HepG2 (cell line): Measurements from ENCODE around the gene VWCE. TPM values are rescaled to one million over a fixed set of nuclear protein-coding genes. Genes with fewer than 3 reads are reported as not detected.

Source experiments
- AGO2 ChIP-seq: fragments of 200-400 bp; formaldehyde crosslinking; optimal IDR thresholded peaks from 2 replicates; pipeline ENCODE3; 2017; ENCODE audit warnings: mild to moderate bottlenecking, low read depth, low read length, moderate library complexity
- ASH2L ChIP-seq: fragments of 300-600, 200-600 bp; sonication (generic); IDR thresholded peaks from 2 replicates; pipeline ENCODE4 v1.7.0; 2017; ENCODE audit warnings: low read depth, mild to moderate bottlenecking, moderate library complexity, mixed read lengths, low read length; ENCODE audit not compliant: insufficient read length
- BATF2 ChIP-seq: sonication (generic); formaldehyde crosslinking; IDR thresholded peaks from 2 replicates; pipeline ENCODE4 v1.8.0; 2022; ENCODE audit warnings: mild to moderate bottlenecking, missing genetic modification reagents, moderate library complexity
- DPF2 ChIP-seq: sonication (generic); formaldehyde crosslinking; IDR thresholded peaks from 2 replicates; pipeline ENCODE4 v1.4.0; 2020; ENCODE audit warnings: mild to moderate bottlenecking, low read depth, missing genetic modification reagents, borderline replicate concordance
- FIP1L1 ChIP-seq: fragments of 200-400 bp; formaldehyde crosslinking; IDR thresholded peaks from 2 replicates; pipeline ENCODE4 v1.6.1; 2018; ENCODE audit warnings: low read depth, mild to moderate bottlenecking, low read length, moderate library complexity, borderline replicate concordance; ENCODE audit not compliant: insufficient read depth
- FOSL1 ChIP-seq: sonication (generic); formaldehyde crosslinking; IDR thresholded peaks from 2 replicates; pipeline ENCODE4 v1.9.0; 2021; ENCODE audit warnings: missing genetic modification reagents, borderline replicate concordance
- FOSL2 ChIP-seq: sonication (generic); formaldehyde crosslinking; IDR thresholded peaks from 2 replicates; pipeline ENCODE4 v1.4.0; 2020; ENCODE audit warnings: missing genetic modification reagents
- HDAC1 ChIP-seq: sonication (generic); formaldehyde crosslinking; IDR thresholded peaks from 2 replicates; pipeline ENCODE4 v1.5.1; 2020; ENCODE audit warnings: mild to moderate bottlenecking, missing genetic modification reagents
- HMG20A ChIP-seq: IDR thresholded peaks from 2 replicates; pipeline ENCODE4 v1.6.1; 2016; ENCODE audit warnings: borderline replicate concordance
- KLF12 ChIP-seq: sonication (generic); formaldehyde crosslinking; IDR thresholded peaks from 2 replicates; pipeline ENCODE4 v1.4.0; 2020; ENCODE audit warnings: missing genetic modification reagents, borderline replicate concordance
- LBX2 ChIP-seq: sonication (generic); formaldehyde crosslinking; IDR thresholded peaks from 2 replicates; pipeline ENCODE4 v1.5.0; 2020; ENCODE audit warnings: missing genetic modification reagents, mild to moderate bottlenecking, borderline replicate concordance
- MAF1 ChIP-seq: sonication (generic); formaldehyde crosslinking; IDR thresholded peaks from 2 replicates; pipeline ENCODE4 v1.5.0; 2020; ENCODE audit warnings: missing genetic modification reagents, borderline replicate concordance
- NR1H2 ChIP-seq: sonication (generic); formaldehyde crosslinking; IDR thresholded peaks from 2 replicates; pipeline ENCODE4 v1.8.1; 2022; ENCODE audit warnings: low read depth, missing genetic modification reagents, borderline replicate concordance
- NR2C2 ChIP-seq: sonication (generic); formaldehyde crosslinking; IDR thresholded peaks from 2 replicates; pipeline ENCODE4 v1.4.0; 2020; ENCODE audit warnings: missing genetic modification reagents, mild to moderate bottlenecking, moderate library complexity, borderline replicate concordance
- RARA ChIP-seq: IDR thresholded peaks from 2 replicates; pipeline ENCODE4 v1.6.1; 2016; ENCODE audit warnings: missing genetic modification reagents, missing compliant biosample characterization
- RCOR2 ChIP-seq: IDR thresholded peaks from 2 replicates; pipeline ENCODE4 v1.6.1; 2016; ENCODE audit warnings: missing biosample characterization, missing genetic modification reagents
- SNAPC5 ChIP-seq: sonication (generic); formaldehyde crosslinking; IDR thresholded peaks from 2 replicates; pipeline ENCODE4 v1.8.1; 2023; ENCODE audit warnings: mild to moderate bottlenecking, missing genetic modification reagents, borderline replicate concordance
- TAF1 ChIP-seq: sonication (generic); formaldehyde crosslinking; IDR thresholded peaks from 2 replicates; pipeline ENCODE4 v1.4.0; 2020; ENCODE audit warnings: missing genetic modification reagents
- TBX2 ChIP-seq: sonication (generic); formaldehyde crosslinking; IDR thresholded peaks from 2 replicates; pipeline ENCODE4 v1.5.0; 2020; ENCODE audit warnings: missing genetic modification reagents, mild to moderate bottlenecking, borderline replicate concordance
- TBX3 ChIP-seq: fragments of 450-650 bp; IDR thresholded peaks from 2 replicates; pipeline ENCODE4 v1.6.1; 2017; ENCODE audit warnings: antibody characterized with exemption, mild to moderate bottlenecking, inconsistent platforms, borderline replicate concordance
- TCF12 ChIP-seq, 2 experiments: fragments of 450-650 bp in 1 of 2; sonication (generic) in 1 of 2; formaldehyde crosslinking in 1 of 2; IDR thresholded peaks; 2 replicates each; pipeline versions ENCODE4 v1.6.1 to v1.8.0; 2017 to 2022; ENCODE audit warnings: antibody characterized with exemption in 1 of 2, mild to moderate bottlenecking in 1 of 2, missing genetic modification reagents in 1 of 2, moderate library complexity in 1 of 2
- ZFP1 ChIP-seq: IDR thresholded peaks from 2 replicates; pipeline ENCODE4 v1.6.1; 2016
- ZMYM2 ChIP-seq: sonication (generic); formaldehyde crosslinking; IDR thresholded peaks from 2 replicates; pipeline ENCODE4 v1.8.0; 2022; ENCODE audit warnings: mild to moderate bottlenecking, missing genetic modification reagents
- ZNF3 ChIP-seq: IDR thresholded peaks from 2 replicates; pipeline ENCODE4 v1.7.0; 2017; ENCODE audit warnings: inconsistent platforms
- ZNF530 ChIP-seq: sonication (generic); formaldehyde crosslinking; IDR thresholded peaks from 2 replicates; pipeline ENCODE4 v1.5.0; 2020; ENCODE audit warnings: low read depth, mild to moderate bottlenecking, missing genetic modification reagents
- ZNF572 ChIP-seq: sonication (generic); formaldehyde crosslinking; IDR thresholded peaks from 2 replicates; pipeline ENCODE4 v1.5.1; 2020; ENCODE audit warnings: mild to moderate bottlenecking, missing genetic modification reagents
- ZNF605 ChIP-seq: sonication (generic); formaldehyde crosslinking; IDR thresholded peaks from 2 replicates; pipeline ENCODE4 v1.8.0; 2022; ENCODE audit warnings: mild to moderate bottlenecking, missing genetic modification reagents
- ZNF720 ChIP-seq: sonication (generic); formaldehyde crosslinking; IDR thresholded peaks from 2 replicates; pipeline ENCODE4 v1.4.0; 2020; ENCODE audit warnings: missing genetic modification reagents
- polyA plus RNA-seq, 8 experiments: library from polyadenylated mRNA; depleted of rRNA in 3 of 8; stranded (reverse) in 7 of 8; unstranded in 1 of 8; fragments of >200 nt; fragmentation: Illumina TruSeq in 4 of 8; extraction: Trizol in 4 of 8; gene quantifications; 2 replicates each; pipeline versions ENCODE4 v1.2.1 to v1.2.3, GENCODE V29; 2011 to 2016; ENCODE audit warnings: low read depth in 4 of 8, missing spikeins in 1 of 8, mixed read lengths in 1 of 8; ENCODE audit not compliant: insufficient read depth in 1 of 8
- total RNA-seq, 5 experiments: library from RNA; depleted of rRNA; stranded (reverse); fragments of >200 nt; fragmentation: Illumina TruSeq; extraction: Trizol; gene quantifications; 2 replicates each; pipeline ENCODE4 v1.2.3, GENCODE V29; 2016; ENCODE audit warnings: low read depth in 1 of 5

VWCE gene
- total and polyA plus RNA-seq, 2 of the 13 experiments (the other 11 are each of a cell fraction or from before 2014, with no cell fraction given) = 27.6 to 58.3 TPM

- TF ChIP-seq BATF2 (CRISPR knock-in tag) = no peak
- TF ChIP-seq RARA (CRISPR knock-in tag) = peak; percentile 39; the same call in 1 of the 2 replicates
- no peak for TF ChIP-seq AGO2
- no peak for TF ChIP-seq KLF12 (CRISPR knock-in tag)
- no peak for TF ChIP-seq HMG20A (CRISPR knock-in tag)
- TF ChIP-seq TBX3 = no peak
- TF ChIP-seq DPF2 = peak; percentile 15; the same call in 1 of the 2 replicates
- no peak for TF ChIP-seq LBX2 (CRISPR knock-in tag)
- no peak for TF ChIP-seq ZNF572 (CRISPR knock-in tag)
- TF ChIP-seq ZFP1 (CRISPR knock-in tag) = no peak
- 0 out of 2 replicates have a peak, but pooled peaks have one; percentile 56 for TF ChIP-seq ZMYM2
- TF ChIP-seq TBX2 (CRISPR knock-in tag) = peak; percentile 48; the same call in 1 of the 2 replicates
- no peak; the same call in 1 of the 2 replicates for TF ChIP-seq HDAC1 (CRISPR knock-in tag)
- no peak for TF ChIP-seq RCOR2 (CRISPR knock-in tag)
- TF ChIP-seq NR2C2 (CRISPR knock-in tag) = no peak
- TF ChIP-seq NR1H2 (CRISPR knock-in tag) = no peak
- 0 out of 2 replicates have a peak, but pooled peaks have one; percentile 61 for TF ChIP-seq ZNF605
- no peak for TF ChIP-seq TAF1 (CRISPR knock-in tag)
- no peak for TF ChIP-seq MAF1 (CRISPR knock-in tag)
- no peak for TF ChIP-seq FIP1L1
- no peak for TF ChIP-seq ZNF530 (CRISPR knock-in tag)
- TF ChIP-seq ASH2L = no peak
- no peak for TF ChIP-seq ZNF3 (CRISPR knock-in tag)
- no peak for TF ChIP-seq TCF12 (IDR thresholded peaks at IDR 0.05)
- TF ChIP-seq TCF12 (CRISPR knock-in tag; IDR thresholded peaks at IDR 0.05) = no peak; the same call in 1 of the 2 replicates
- TF ChIP-seq FOSL1 (CRISPR knock-in tag) = no peak
- no peak for TF ChIP-seq FOSL2
- no peak for TF ChIP-seq ZNF720 (CRISPR knock-in tag)
- no peak for TF ChIP-seq SNAPC5
These were observed 29.8 kb downstream of the VWCE start (continued) for GRCh38 chr11:61265357-61265756.
